ENCODE measurements around the gene MYO1E. TPM values are rescaled to one million over a fixed set of nuclear protein-coding genes. Genes with fewer than 3 reads are reported as not detected.

MYO1E gene
- total and polyA plus RNA-seq, 2 of the 8 experiments (the other 6 are each of a cell fraction or from before 2014, with no cell fraction given), result 19.6 to 142 TPM

GRCh38 chr15:59281699-59282098, 91.0 kb downstream of the MYO1E start:
- ChIA-PET POLR2A (ENCODE audit: partially characterized antibody) (interaction anchor here (0.8 to 2.1 kb wide), 2 partner anchors 25 to 72 kb away, joined by 3 to 6 read pairs; no protein-coding TSS in a partner anchor), CTCF (ENCODE audit: partially characterized antibody) (interaction anchor here (0.7 kb wide), 1 partner anchor 111 kb away, joined by 3 read pairs; no protein-coding TSS in a partner anchor)
- no peak for DNase-seq (ENCODE audit: low read depth in 1 of 2, low spot score in 2 of 2)
- H3K23me2 ChIP-seq (ENCODE audit: low read depth, low read length), result no peaks in the 10 kb centered on the region
- no peak overlapping the region for H3K56ac ChIP-seq (replicated peaks; ENCODE audit: insufficient read length, low read depth, low read length)
- H3K4me3 ChIP-seq (ENCODE audit: extremely low read depth in 1 of 4, insufficient read depth in 2 of 4, low read depth in 3 of 4, low read length in 4 of 4), result no peak overlapping the region
- FAIRE-seq, result no peak
- peaks cover 3% of the 10 kb centered on the region for H3K79me1 ChIP-seq (ENCODE audit: low read depth, low read length)
- H4K8ac ChIP-seq (ENCODE audit: extremely low read depth, insufficient read depth, low read length), result no peak overlapping the region
- H3K9me3 ChIP-seq (ENCODE audit: insufficient read depth in 2 of 2, low read depth in 1 of 2, low read length in 1 of 2), result no peaks in the 10 kb centered on the region
- no peak overlapping the region for H2AFZ ChIP-seq (ENCODE audit: low read length)
- H3K4me1 ChIP-seq (replicated peaks in 1 of 4; ENCODE audit: control insufficient read depth in 3 of 4, insufficient read depth in 4 of 4, low read length in 3 of 4), result peaks cover 0 to 4% (median 3%) of the 10 kb centered on the region in 4 experiments; a peak in 3 of 7 replicates
- H2BK12ac ChIP-seq (ENCODE audit: low read depth, low read length), result no peak overlapping the region
- no peak overlapping the region for H2BK120ac ChIP-seq (replicated peaks; ENCODE audit: low read depth, low read length)
- no peak overlapping the region for H3K23ac ChIP-seq (ENCODE audit: insufficient read length)
- no peak overlapping the region for H3K9ac ChIP-seq (replicated peaks in 1 of 4; ENCODE audit: extremely low read depth in 1 of 4, low read depth in 3 of 4, low read length in 3 of 4)
- H4K20me1 ChIP-seq (replicated peaks in 1 of 2; ENCODE audit: control insufficient read depth in 1 of 2, insufficient read depth in 2 of 2, low read length in 2 of 2), result peaks cover 0 to 1% of the 10 kb centered on the region in 2 experiments
- no peak overlapping the region for H3K4ac ChIP-seq (replicated peaks; ENCODE audit: insufficient read length, low read depth, low read length)
- H3K27ac ChIP-seq (ENCODE audit: low read depth, low read length), result no peak overlapping the region
- no peak overlapping the region for H2BK15ac ChIP-seq (ENCODE audit: low read length)
- H3K36me3 ChIP-seq (ENCODE audit: control insufficient read depth in 2 of 4, insufficient read depth in 4 of 4, low read length in 3 of 4), result no peaks in the 10 kb centered on the region
- H2BK5ac ChIP-seq (ENCODE audit: low read depth, low read length), result no peak overlapping the region
- no peak overlapping the region for H3K18ac ChIP-seq (ENCODE audit: extremely low read depth, low read length)
- H4K91ac ChIP-seq (replicated peaks; ENCODE audit: insufficient read length, low read length), result no peak overlapping the region
- WGBS, 2 experiments (ENCODE audit: extremely low coverage in 1 of 2, insufficient coverage in 1 of 2, insufficient read length in 1 of 2, insufficient replicate concordance in 2 of 2, low coverage in 1 of 2, low lambda C conversion rate in 2 of 2, missing lambda C conversion rate in 1 of 2), result 95% methylated on average over 5 of the region's 5 CpGs; no CpG with 5 or more reads in 1 of the 2 experiments
- H2BK20ac ChIP-seq (ENCODE audit: low read length), result no peak overlapping the region
- H3K27me3 ChIP-seq (replicated peaks in 1 of 4; ENCODE audit: control insufficient read depth in 3 of 4, extremely low read depth in 1 of 4, insufficient read depth in 3 of 4, low read length in 3 of 4), result no peaks in the 10 kb centered on the region
- no peak overlapping the region for H3K4me2 ChIP-seq (ENCODE audit: insufficient read depth in 1 of 2, low read depth in 2 of 2, low read length in 2 of 2)
- no peak overlapping the region for H4K5ac ChIP-seq (ENCODE audit: insufficient read length, low read depth, low read length)
- H3K14ac ChIP-seq (ENCODE audit: insufficient read length), result no peak overlapping the region
- no peak overlapping the region for H2AK5ac ChIP-seq (ENCODE audit: low read depth, low read length)
- H3K79me2 ChIP-seq (ENCODE audit: control insufficient read depth in 1 of 2, insufficient read depth in 2 of 2, low read length in 2 of 2), result peaks cover 3 to 38% of the 10 kb centered on the region in 2 experiments; a peak in 2 of 4 replicates
- TF ChIP-seq BRCA1 (IDR thresholded peaks at IDR 0.05; ENCODE audit: low read depth, low read length) (no peak), KDM1A (IDR thresholded peaks at IDR 0.05; ENCODE audit: borderline replicate concordance, low read length) (no peak), SAP30 (IDR thresholded peaks at IDR 0.05; ENCODE audit: insufficient read depth, insufficient replicate concordance, low read length) (no peak), SP1 (IDR thresholded peaks at IDR 0.05; ENCODE audit: low read depth, low read length) (no peak), MAFK (IDR thresholded peaks at IDR 0.05; ENCODE audit: low read depth, low read length) (no peak), CREB1 (IDR thresholded peaks at IDR 0.05) (no peak), SIX5 (IDR thresholded peaks at IDR 0.05; ENCODE audit: low read depth, low read length) (no peak), ASH2L (IDR thresholded peaks at IDR 0.05; ENCODE audit: low read length) (no peak), FOSL1 (IDR thresholded peaks at IDR 0.05; ENCODE audit: insufficient read depth, low read depth, low read length) (no peak), ATF2 (IDR thresholded peaks at IDR 0.05; ENCODE audit: low read length) (no peak), SP2 (IDR thresholded peaks at IDR 0.05; ENCODE audit: low read length) (no peak)
